HG03558 (cell line): Measurements from ENCODE around the gene ZKSCAN8.

ENCODE experiments used
- ATAC-seq: cut with Tn5 transposase; IDR thresholded peaks from one replicate; pipeline ENCODE4 v1.9.1; 2021; ENCODE audit warnings: moderate number of reproducible peaks; ENCODE audit not compliant: unreplicated experiment; ENCODE audit errors: extremely low read depth

Gene ZKSCAN8

DNA sequence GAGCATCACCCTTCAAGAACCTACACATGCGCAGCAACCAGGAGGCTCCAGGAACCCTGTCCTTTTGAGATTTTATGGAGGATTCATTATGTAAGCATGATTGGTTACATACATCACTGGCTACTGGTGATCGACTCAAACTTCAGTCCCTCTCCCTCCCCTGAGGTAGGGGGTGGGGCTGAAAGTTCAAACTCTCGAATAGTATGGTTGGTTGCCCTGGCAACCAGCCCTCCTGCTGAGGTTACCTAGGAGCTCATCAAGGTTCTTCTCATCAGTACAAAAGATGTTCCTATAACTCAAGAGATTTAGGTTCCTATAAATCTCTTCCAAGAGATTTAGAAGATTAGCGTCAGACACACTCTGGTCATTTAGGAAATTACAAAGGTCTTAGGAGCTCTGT is 61.5 kb downstream of the ZKSCAN8 start:
- ATAC-seq: no peak

DNA sequence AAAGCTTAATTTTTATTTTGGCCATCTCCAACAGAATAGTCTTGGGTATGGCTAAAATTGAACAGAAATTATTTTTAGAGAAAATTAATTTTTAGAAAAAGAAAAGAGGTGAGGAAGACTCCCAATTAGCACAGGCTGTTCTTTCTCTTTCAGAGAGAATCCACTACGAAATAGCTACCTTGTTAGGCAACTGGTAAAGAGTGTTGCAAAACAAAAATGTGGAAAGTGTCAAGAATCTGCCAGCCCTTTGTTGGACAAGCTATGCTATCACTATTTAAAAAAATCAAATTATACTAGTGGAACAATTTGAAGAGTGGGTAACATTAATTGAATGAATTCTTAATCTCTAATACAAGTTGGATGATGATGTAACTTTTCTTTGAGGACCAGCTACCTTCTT is 64.2 kb downstream of the ZKSCAN8 start:
- no peak for ATAC-seq

DNA sequence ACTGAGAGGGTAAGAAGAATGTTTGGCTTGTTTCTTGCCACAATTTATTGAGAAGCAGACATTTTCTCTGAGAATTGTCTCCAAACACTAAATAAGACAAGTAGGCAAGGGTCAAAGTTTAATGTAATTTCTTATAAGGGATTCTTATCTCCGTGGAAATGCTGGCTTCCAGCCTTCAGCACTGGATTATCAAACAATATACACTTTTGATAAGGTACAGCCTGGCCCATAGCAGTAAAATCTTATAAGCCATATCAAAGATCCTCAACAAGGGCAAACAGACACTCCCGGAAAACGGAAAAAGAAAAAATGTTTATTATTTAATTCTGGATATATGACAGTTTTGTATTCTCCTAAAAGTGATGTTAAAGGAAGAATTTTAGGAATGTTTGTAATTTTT is 64.8 kb downstream of the ZKSCAN8 start:
- ATAC-seq: no peak

DNA sequence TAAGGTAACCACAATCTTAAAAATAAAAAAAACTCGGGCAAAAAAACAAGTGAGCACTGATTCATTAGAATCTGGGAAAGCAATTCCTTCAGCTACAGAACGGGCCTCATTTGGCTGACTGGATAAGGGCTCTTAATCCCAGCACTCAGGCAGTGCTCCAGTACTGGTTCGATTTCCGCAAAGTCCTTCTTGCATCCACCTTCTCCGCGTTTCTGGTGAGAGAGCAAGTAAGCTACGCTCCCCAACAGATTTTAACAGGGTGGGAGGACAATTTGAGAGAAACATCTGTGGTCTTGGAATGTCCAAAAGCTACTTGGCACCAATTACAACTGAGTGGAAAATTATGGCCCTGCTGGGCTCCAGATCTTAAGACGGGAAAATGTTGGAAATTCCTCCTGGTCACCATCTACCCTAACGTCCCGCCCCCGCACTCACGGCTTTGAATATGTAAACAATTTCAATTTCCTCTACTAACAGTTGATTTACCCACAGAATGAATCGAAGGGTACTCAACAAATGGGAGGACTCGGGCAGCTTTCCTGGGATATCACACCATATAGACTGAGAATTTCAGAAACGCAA is 65.3 kb downstream of the ZKSCAN8 start:
- ATAC-seq: no peak

DNA sequence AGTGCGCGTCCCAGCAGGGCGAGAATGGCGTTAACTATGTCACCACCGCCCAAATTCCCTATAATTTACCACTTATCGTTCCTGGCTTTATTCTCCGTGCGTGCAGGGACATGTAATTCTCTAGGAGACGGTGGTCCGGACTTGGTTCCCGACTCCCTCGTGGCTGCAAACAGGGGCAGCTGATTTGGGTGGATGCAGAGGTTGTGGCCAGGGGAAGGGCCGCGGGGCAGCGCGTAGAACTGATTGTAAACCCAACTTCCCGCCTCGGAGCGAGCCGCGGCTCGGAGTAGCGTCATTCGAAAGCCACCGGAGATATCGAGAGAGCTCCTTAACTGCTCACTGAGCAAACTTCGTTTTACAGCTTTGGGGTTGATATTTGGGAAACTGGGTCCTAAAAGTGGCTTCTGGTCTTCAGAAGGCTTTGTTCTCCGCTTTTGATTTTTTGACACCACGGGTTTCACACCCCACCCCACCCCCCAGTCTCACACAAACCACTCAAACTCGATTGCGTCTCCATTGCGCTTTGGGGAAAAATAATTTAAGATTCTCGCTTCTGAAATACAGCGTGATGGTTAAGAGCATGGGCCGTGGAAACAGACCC is 65.9 kb downstream of the ZKSCAN8 start:
- no peak for ATAC-seq

DNA sequence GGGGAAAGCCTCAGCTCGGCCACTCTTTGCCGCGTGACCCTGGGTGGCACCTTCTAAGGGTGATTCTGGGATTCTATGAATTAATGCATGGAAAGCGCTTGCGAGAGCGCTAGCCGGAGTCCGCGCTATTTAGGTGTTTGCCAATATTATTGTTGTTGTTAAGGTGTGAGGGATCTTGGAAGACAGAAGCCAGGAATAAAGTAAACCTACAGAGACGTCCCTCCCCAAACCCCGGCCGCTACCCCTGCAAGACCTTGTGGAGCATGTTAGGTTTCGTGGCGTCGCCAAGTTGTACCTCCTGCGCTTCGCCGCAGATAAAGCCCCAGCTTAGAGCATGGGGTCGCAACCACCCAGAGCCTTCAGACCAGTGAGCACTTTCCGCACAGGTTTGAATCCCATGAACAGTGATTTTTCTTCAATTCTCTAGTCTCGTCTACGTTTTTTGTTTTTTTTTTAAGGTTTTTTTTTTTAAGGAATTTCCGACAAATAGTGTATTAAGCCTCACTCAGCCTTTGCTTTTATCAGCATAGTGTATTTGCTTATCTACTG is 66.5 kb downstream of the ZKSCAN8 start:
- ATAC-seq: no peak
